PC-3 (cell line): ENCODE measurements around the gene ZNF41. TPM values are rescaled to one million over a fixed set of nuclear protein-coding genes. Genes with fewer than 3 reads are reported as not detected.

ENCODE experiments used
- ATAC-seq: fragments of 200-7000 bp; cut with Tn5 transposase; 2 replicates; pipeline ENCODE4 v1.9.1; 2020; ENCODE audit warnings: mild to moderate bottlenecking, moderate library complexity
- BruUV-seq: library from RNA; stranded (reverse); fragments of 400-500 nt; replicated peaks from 2 replicates; lab custom pipeline; 2021; lab: Mats Ljungman, UMichigan
- CTCF ChIA-PET: fragments of 300-600 bp; sonication (Branson Sonifier 250); formaldehyde crosslinking; loops from one replicate; lab custom pipeline; 2022; ENCODE audit warnings: antibody characterized with exemption; lab: Charles Lee
- POLR2A ChIA-PET: fragments of 300-600 bp; sonication (Branson Sonifier 250); formaldehyde crosslinking; loops from one replicate; lab custom pipeline; 2022; ENCODE audit warnings: antibody characterized with exemption; ENCODE audit not compliant: unreplicated experiment; lab: Charles Lee
- DNase-seq: peaks from one replicate; pipeline ENCODE4 v3.0.0-alpha.2; 2015
- H2AFZ ChIP-seq: fragments of 300-600 bp; sonication (generic); 2 replicates; pipeline ENCODE4 v1.6.0; 2016; ENCODE audit warnings: antibody characterized with exemption, low read length
- H3F3A ChIP-seq: fragments of 300-600 bp; sonication (generic); one replicate; pipeline ENCODE4 v1.6.0; 2017; ENCODE audit warnings: antibody characterized with exemption, low read length, control low read depth, mild to moderate bottlenecking; ENCODE audit not compliant: unreplicated experiment
- H3K27ac ChIP-seq: fragments of 300-600 bp; sonication (generic); 2 replicates; pipeline ENCODE4 v1.5.1; 2016; ENCODE audit warnings: mild to moderate bottlenecking, low read length
- H3K27me3 ChIP-seq: fragments of 300-600 bp; sonication (generic); 2 replicates; pipeline ENCODE4 v1.6.1; 2016; ENCODE audit warnings: low read length, mixed read lengths
- H3K36me3 ChIP-seq: fragments of 300-600 bp; sonication (generic); 2 replicates; pipeline ENCODE4 v1.6.1; 2016; ENCODE audit warnings: low read depth, mixed run types, low read length, mixed read lengths
- H3K4me1 ChIP-seq: fragments of 300-600 bp; sonication (generic); 2 replicates; pipeline ENCODE4 v1.5.1; 2016; ENCODE audit warnings: low read length; ENCODE audit not compliant: insufficient read depth
- H3K4me2 ChIP-seq: fragments of 300-600 bp; sonication (generic); 2 replicates; pipeline ENCODE4 v1.6.0; 2016; ENCODE audit warnings: low read length
- H3K4me3 ChIP-seq: fragments of 300-600 bp; sonication (generic); 2 replicates; pipeline ENCODE4 v1.5.1; 2016; ENCODE audit warnings: mild to moderate bottlenecking, low read length, mixed read lengths
- H3K79me2 ChIP-seq: fragments of 300-600 bp; sonication (generic); 2 replicates; pipeline ENCODE4 v1.6.1; 2017; ENCODE audit warnings: low read length, mixed read lengths
- H3K9ac ChIP-seq: fragments of 300-600 bp; sonication (generic); 2 replicates; pipeline ENCODE4 v1.6.0; 2016; ENCODE audit warnings: mild to moderate bottlenecking, low read length
- H3K9me2 ChIP-seq: fragments of 300-600 bp; sonication (generic); replicated peaks from 2 replicates; pipeline ENCODE4 v1.6.1; 2016; ENCODE audit warnings: mixed run types, low read length, mixed read lengths
- H3K9me3 ChIP-seq: fragments of 300-600 bp; sonication (generic); 2 replicates; pipeline ENCODE4 v1.6.1; 2016; ENCODE audit warnings: low read length, mixed read lengths
- H4K20me1 ChIP-seq: fragments of 300-600 bp; sonication (generic); 2 replicates; pipeline ENCODE4 v1.6.1; 2016; ENCODE audit warnings: low read length, mixed read lengths
- EZH2 ChIP-seq: fragments of 300-600 bp; sonication (generic); IDR thresholded peaks from one replicate; pipeline ENCODE4 v1.6.1; 2017; ENCODE audit warnings: antibody characterized with exemption, mild to moderate bottlenecking, low read length; ENCODE audit not compliant: unreplicated experiment
- EZH2phosphoT487 ChIP-seq: fragments of 300-600 bp; sonication (generic); IDR thresholded peaks from 2 replicates; pipeline ENCODE4 v1.6.1; 2018; ENCODE audit warnings: mild to moderate bottlenecking, antibody characterized with exemption, low read length, borderline replicate concordance
- intact Hi-C: fragments of 100-400 bp; cut with micrococcal nuclease; formaldehyde crosslinking; loops from 2 replicates; pipeline ENCODE4 v1.9.0; 2023
- total RNA-seq: library from RNA; depleted of rRNA; stranded (reverse); fragments of >200 nt; gene quantifications from 2 replicates; pipeline ENCODE4 v1.2.3, GENCODE V29; 2014
- TF ChIP-seq, protein P1 (sequence below): fragments of 300-600 bp; sonication (generic); conservative IDR thresholded peaks from 2 replicates; pipeline ENCODE4 v1.5.1; 2017; ENCODE audit warnings: antibody characterized with exemption, low read depth, mild to moderate bottlenecking, low read length

ZNF41 gene
- total RNA-seq, 1 experiment from 2014 or later, result 11.3 TPM

DNA sequence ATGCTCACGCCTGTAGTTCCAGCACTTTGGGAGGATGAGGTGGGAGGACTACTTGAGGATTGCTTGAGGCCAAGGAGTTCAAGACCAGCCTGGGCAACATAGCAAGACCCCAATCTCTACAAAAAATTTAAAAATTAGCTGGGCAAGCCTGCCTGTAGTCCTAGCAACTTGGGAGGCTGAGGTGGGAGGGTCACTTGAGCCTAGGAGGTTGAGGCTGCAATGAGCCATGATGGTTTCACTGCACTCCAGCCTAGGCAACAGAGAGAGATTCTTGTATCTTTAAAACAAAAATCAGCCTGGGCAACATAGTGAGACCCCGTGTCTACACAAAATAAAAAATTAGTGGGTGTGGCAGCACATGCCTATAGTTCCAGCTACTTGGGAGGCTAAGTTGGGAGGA, 1.9 kb downstream of the ZNF41 start:
- intact Hi-C loops, result loop anchor here (5.0 kb wide), 3 partner anchors 41 to 289 kb away; partner anchors contain the start of gene UBA1
- Histone ChIP-seq H3K9me2 (no peaks in the 10 kb centered on the region), H3K9me3 (no peaks in the 10 kb centered on the region), H3K27me3 (no peaks in the 10 kb centered on the region), H4K20me1 (no peaks in the 10 kb centered on the region), H3K9ac (no peak overlapping the region), H3K4me1 (peaks cover 25% of the 10 kb centered on the region), H3K79me2 (peaks cover 87% of the 10 kb centered on the region), H3K36me3 (no peaks in the 10 kb centered on the region), H3K4me2 (peak overlapping the region; percentile 98), H2AFZ (no peak overlapping the region), H3K27ac (no peak overlapping the region), H3K4me3 (peak overlapping the region; percentile 92; the same call in 1 of the 2 replicates), H3F3A (no peaks in the 10 kb centered on the region)
- POLR2A ChIA-PET, result no interaction called here
- CTCF ChIA-PET, result no interaction called here
- no TSS peak for BruUV-seq
- ATAC-seq (no peak), DNase-seq (no peak)
- TF ChIP-seq, protein P1, sequence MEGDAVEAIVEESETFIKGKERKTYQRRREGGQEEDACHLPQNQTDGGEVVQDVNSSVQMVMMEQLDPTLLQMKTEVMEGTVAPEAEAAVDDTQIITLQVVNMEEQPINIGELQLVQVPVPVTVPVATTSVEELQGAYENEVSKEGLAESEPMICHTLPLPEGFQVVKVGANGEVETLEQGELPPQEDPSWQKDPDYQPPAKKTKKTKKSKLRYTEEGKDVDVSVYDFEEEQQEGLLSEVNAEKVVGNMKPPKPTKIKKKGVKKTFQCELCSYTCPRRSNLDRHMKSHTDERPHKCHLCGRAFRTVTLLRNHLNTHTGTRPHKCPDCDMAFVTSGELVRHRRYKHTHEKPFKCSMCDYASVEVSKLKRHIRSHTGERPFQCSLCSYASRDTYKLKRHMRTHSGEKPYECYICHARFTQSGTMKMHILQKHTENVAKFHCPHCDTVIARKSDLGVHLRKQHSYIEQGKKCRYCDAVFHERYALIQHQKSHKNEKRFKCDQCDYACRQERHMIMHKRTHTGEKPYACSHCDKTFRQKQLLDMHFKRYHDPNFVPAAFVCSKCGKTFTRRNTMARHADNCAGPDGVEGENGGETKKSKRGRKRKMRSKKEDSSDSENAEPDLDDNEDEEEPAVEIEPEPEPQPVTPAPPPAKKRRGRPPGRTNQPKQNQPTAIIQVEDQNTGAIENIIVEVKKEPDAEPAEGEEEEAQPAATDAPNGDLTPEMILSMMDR, result no peak
- TF ChIP-seq EZH2phosphoT487, result no peak
- TF ChIP-seq EZH2, result no peak

GRCh38 chrX:47480576-47480975, 2.4 kb downstream of the ZNF41 start:
- Histone ChIP-seq H3K27ac (no peak overlapping the region), H3K79me2 (peaks cover 88% of the 10 kb centered on the region), H3K9me2 (no peaks in the 10 kb centered on the region), H3K9ac (no peak overlapping the region), H2AFZ (no peak overlapping the region), H3K36me3 (no peaks in the 10 kb centered on the region), H3K27me3 (no peaks in the 10 kb centered on the region), H3K9me3 (no peaks in the 10 kb centered on the region), H3K4me3 (no peak overlapping the region), H3K4me1 (peaks cover 25% of the 10 kb centered on the region), H3K4me2 (peak overlapping the region; percentile 98), H4K20me1 (no peaks in the 10 kb centered on the region), H3F3A (no peaks in the 10 kb centered on the region)
- CTCF ChIA-PET, result interaction anchor here (0.5 kb wide), 1 partner anchor 184 kb away, joined by 3 read pairs; no protein-coding TSS in a partner anchor
- ATAC-seq (no peak), DNase-seq (no peak)
- intact Hi-C loops, result loop anchor here (5.0 kb wide), 3 partner anchors 42 to 288 kb away; partner anchors contain the start of gene UBA1
- TF ChIP-seq EZH2 (no peak), EZH2phosphoT487 (no peak)
- TF ChIP-seq, protein P1, result no peak
- no TSS peak for BruUV-seq
- POLR2A ChIA-PET, result no interaction called here

DNA sequence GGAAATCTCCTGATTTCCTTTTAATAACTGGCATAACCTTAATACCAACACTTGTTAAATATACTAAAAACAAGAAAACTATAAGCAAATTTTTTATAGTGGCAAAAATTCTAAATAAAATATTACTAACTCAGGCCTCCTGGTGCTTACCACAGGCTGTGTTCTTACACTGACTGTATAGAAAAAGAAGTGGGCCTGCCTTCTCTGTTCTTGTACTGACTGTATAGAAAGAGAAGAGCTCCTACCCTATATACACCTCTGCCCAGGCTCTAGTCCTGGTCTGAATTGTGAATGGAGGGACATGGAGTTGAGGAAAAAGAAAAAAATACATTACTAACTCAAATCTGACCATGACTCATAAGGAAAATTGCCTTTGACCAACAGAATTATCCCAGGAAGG, 7.5 kb downstream of the ZNF41 start:
- Histone ChIP-seq H3K9ac (no peak overlapping the region), H4K20me1 (no peaks in the 10 kb centered on the region), H3K4me2 (no peak overlapping the region), H3K9me3 (no peaks in the 10 kb centered on the region), H3F3A (no peaks in the 10 kb centered on the region), H3K4me3 (no peak overlapping the region), H2AFZ (no peak overlapping the region), H3K79me2 (peaks cover 82% of the 10 kb centered on the region), H3K27ac (no peak overlapping the region), H3K36me3 (no peaks in the 10 kb centered on the region), H3K4me1 (peaks cover under 1% of the 10 kb centered on the region; the same call in 1 of the 2 replicates), H3K27me3 (no peaks in the 10 kb centered on the region), H3K9me2 (no peaks in the 10 kb centered on the region)
- BruUV-seq, result no TSS peak
- no peak for DNase-seq
- intact Hi-C loops, result no loop called here
- TF ChIP-seq, protein P1, result no peak
- TF ChIP-seq EZH2 (no peak), EZH2phosphoT487 (no peak)
- ATAC-seq, result no peak
- POLR2A ChIA-PET, result no interaction called here
- CTCF ChIA-PET, result no interaction called here
